Fibroblast of villous mesenchyme (primary cell): ENCODE results near the gene FAM47B. TPM values are rescaled to one million over a fixed set of nuclear protein-coding genes. Genes with fewer than 3 reads are reported as not detected.

ENCODE experiments used
- DNase-seq: peaks from one replicate; pipeline ENCODE4 v3.0.0-alpha.2; 2010; ENCODE audit warnings: low read depth
- H3K4me3 ChIP-seq: 2 replicates; pipeline ENCODE4 v1.5.1; 2011; ENCODE audit warnings: low read depth, mild to moderate bottlenecking, low read length
- total RNA-seq: library from RNA; depleted of rRNA; stranded (reverse); fragments of >200 nt; gene quantifications from 2 replicates; pipeline ENCODE4 v1.2.3, GENCODE V29; 2012
- TF ChIP-seq, protein P1 (sequence below): IDR thresholded peaks from 2 replicates; pipeline ENCODE4 v1.5.1; 2012; ENCODE audit warnings: low read depth, mild to moderate bottlenecking, low read length; ENCODE audit not compliant: insufficient read depth

The FAM47B gene
- total RNA-seq, 1 donor = not detected

- peak; percentile 3 for DNase-seq
These were observed 14.3 kb downstream of the FAM47B start for GRCh38 chrX:34956916-34957315.

GRCh38 chrX:34961662-34962061 is 19.1 kb downstream of the FAM47B start:
- TF ChIP-seq, protein P1, sequence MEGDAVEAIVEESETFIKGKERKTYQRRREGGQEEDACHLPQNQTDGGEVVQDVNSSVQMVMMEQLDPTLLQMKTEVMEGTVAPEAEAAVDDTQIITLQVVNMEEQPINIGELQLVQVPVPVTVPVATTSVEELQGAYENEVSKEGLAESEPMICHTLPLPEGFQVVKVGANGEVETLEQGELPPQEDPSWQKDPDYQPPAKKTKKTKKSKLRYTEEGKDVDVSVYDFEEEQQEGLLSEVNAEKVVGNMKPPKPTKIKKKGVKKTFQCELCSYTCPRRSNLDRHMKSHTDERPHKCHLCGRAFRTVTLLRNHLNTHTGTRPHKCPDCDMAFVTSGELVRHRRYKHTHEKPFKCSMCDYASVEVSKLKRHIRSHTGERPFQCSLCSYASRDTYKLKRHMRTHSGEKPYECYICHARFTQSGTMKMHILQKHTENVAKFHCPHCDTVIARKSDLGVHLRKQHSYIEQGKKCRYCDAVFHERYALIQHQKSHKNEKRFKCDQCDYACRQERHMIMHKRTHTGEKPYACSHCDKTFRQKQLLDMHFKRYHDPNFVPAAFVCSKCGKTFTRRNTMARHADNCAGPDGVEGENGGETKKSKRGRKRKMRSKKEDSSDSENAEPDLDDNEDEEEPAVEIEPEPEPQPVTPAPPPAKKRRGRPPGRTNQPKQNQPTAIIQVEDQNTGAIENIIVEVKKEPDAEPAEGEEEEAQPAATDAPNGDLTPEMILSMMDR = no peak
- H3K4me3 ChIP-seq = no peak overlapping the region
- no peak for DNase-seq

More at GRCh38 chrX:34956916-34957315, 14.3 kb downstream of the FAM47B start:
- H3K4me3 ChIP-seq = no peak overlapping the region
- TF ChIP-seq, protein P1 = no peak

GRCh38 chrX:34972206-34972605 is 29.6 kb downstream of the FAM47B start:
- TF ChIP-seq, protein P1 = no peak
- no peak overlapping the region for H3K4me3 ChIP-seq
- no peak for DNase-seq

DNA sequence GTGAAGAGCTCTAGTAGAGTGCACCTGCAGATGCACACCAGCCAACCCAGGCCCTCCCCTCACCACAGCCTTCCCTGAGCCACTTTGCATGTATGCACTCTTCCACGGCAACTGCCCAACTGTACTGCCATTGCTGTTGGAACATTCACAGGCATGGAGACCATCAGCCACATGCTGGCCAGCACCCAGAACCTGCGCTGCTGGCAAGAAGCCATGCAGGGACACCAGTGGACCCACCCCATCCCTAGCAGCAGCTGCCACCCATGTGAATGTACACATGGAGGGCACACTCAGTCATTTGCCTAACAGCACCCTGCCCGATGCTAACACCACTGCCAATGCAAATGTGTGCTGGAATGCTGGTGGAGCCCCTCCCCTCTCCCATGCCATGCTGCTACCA is 35.6 kb downstream of the FAM47B start:
- TF ChIP-seq, protein P1 = no peak
- DNase-seq = no peak
- H3K4me3 ChIP-seq = no peak overlapping the region

DNA sequence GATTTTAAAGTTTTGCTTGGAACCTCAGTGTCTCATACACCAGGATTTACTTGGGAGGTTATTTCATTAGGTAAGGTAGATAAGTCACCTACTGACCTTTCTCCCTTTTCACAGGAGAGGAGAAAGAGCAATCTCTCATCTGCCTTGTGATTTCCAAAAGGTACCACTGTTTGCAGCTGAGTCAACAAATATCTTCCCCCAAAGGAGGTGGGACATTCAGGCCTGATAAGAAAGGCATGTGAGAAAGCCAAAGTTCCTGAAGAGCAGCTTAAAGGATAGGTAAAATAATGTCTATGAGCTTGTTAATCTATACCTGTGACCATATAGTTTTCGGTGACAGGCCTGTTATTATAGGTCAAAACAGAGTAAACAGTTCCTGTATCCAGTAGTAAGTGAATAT is 45.0 kb downstream of the FAM47B start:
- H3K4me3 ChIP-seq = no peak overlapping the region
- TF ChIP-seq, protein P1 = no peak
- DNase-seq = no peak
